T-cell (primary cell): ENCODE results near the gene DSCAML1. TPM values are rescaled to one million over a fixed set of nuclear protein-coding genes. Genes with fewer than 3 reads are reported as not detected.
A peak's percentile ranks its signal among the peaks of the same experiment; 100 is the strongest.

ENCODE experiments used
- ATAC-seq, 4 experiments: fragments of 200-7000 bp in 3 of 4; fragments of 150-1000 bp in 1 of 4; cut with Tn5 transposase; replicated peaks in 1 of 4; 1 replicate in 3 of 4; 2 replicates in 1 of 4; pipeline ENCODE4 v1.10.0; 2021; ENCODE audit warnings: moderate library complexity in 3 of 4, mild to moderate bottlenecking in 2 of 4, moderate number of reproducible peaks in 1 of 4
- CTCF ChIA-PET, 2 donors: fragments of 300-600 bp; sonication (Branson Sonifier 250); formaldehyde crosslinking; loops; one replicate each; lab custom pipeline; 2022; ENCODE audit warnings: antibody characterized with exemption in 2 of 2; lab: Charles Lee
- POLR2A ChIA-PET, 2 donors: fragments of 300-600 bp; sonication (Branson Sonifier 250); formaldehyde crosslinking; loops; one replicate each; lab custom pipeline; 2022; ENCODE audit warnings: antibody characterized with exemption in 2 of 2; lab: Charles Lee
- DNase-seq, 35 experiments: peaks; one replicate each; pipeline versions ENCODE4 v3.0.0 to v3.0.0-alpha.2; 2013 to 2023
- H3K27ac ChIP-seq: one replicate; pipeline ENCODE4 v1.5.1; 2013; ENCODE audit warnings: low read length
- H3K27me3 ChIP-seq, 2 experiments: replicated peaks in 1 of 2; 1 replicate in 1 of 2; 2 replicates in 1 of 2; pipeline versions ENCODE4 v1.6.1 to v1.7.0; 2013; ENCODE audit warnings: low read length in 1 of 2, mixed read lengths in 1 of 2; ENCODE audit not compliant: control insufficient read depth in 2 of 2, insufficient read depth in 2 of 2; ENCODE audit errors: extremely low read depth in 1 of 2
- H3K36me3 ChIP-seq, 2 donors: 1 replicate in 1 of 2; 2 replicates in 1 of 2; pipeline versions ENCODE4 v1.6.1 to v1.7.0; 2013; ENCODE audit warnings: low read length in 1 of 2; ENCODE audit not compliant: control insufficient read depth in 2 of 2, insufficient read depth in 1 of 2; ENCODE audit errors: extremely low read depth in 1 of 2
- H3K4me1 ChIP-seq, 2 experiments: 1 replicate in 1 of 2; 2 replicates in 1 of 2; pipeline versions ENCODE4 v1.6.1 to v1.7.0; 2013; ENCODE audit warnings: low read length in 2 of 2, mixed read lengths in 1 of 2; ENCODE audit not compliant: insufficient read depth in 2 of 2, control insufficient read depth in 1 of 2; ENCODE audit errors: extremely low read depth in 1 of 2
- H3K4me3 ChIP-seq, 2 donors: 1 replicate in 1 of 2; 2 replicates in 1 of 2; pipeline versions ENCODE4 v1.5.1 to v1.7.0; 2013; ENCODE audit warnings: mild to moderate bottlenecking in 2 of 2, low read length in 1 of 2, moderate library complexity in 1 of 2; ENCODE audit not compliant: control insufficient read depth in 1 of 2; ENCODE audit errors: extremely low read depth in 1 of 2
- H3K9me3 ChIP-seq: 2 replicates; pipeline ENCODE4 v1.7.0; 2013
- H3K27ac Mint-ChIP-seq, 2 donors: one replicate each; pipeline ENCODE4 v1.8.0; 2020 to 2021; ENCODE audit warnings: mild to moderate bottlenecking in 2 of 2, mixed read lengths in 2 of 2
- H3K27me3 Mint-ChIP-seq, 2 donors: one replicate each; pipeline ENCODE4 v1.8.0; 2021 to 2022; ENCODE audit warnings: mixed read lengths in 2 of 2
- H3K36me3 Mint-ChIP-seq: one replicate; pipeline ENCODE4 v1.8.0; 2021; ENCODE audit warnings: mixed read lengths
- H3K4me1 Mint-ChIP-seq, 3 donors: one replicate each; pipeline ENCODE4 v1.8.0; 2020 to 2022; ENCODE audit warnings: mixed read lengths in 3 of 3, mild to moderate bottlenecking in 1 of 3
- H3K4me3 Mint-ChIP-seq, 3 donors: one replicate each; pipeline ENCODE4 v1.8.0; 2020 to 2022; ENCODE audit warnings: mild to moderate bottlenecking in 3 of 3, mixed read lengths in 3 of 3, moderate library complexity in 3 of 3
- H3K9me3 Mint-ChIP-seq, 3 donors: one replicate each; pipeline ENCODE4 v1.8.0; 2020 to 2022; ENCODE audit warnings: mixed read lengths in 3 of 3
- WGBS: methylation state at CpG from one replicate; pipeline ENCODE4 v1.1.5; 2013; ENCODE audit warnings: missing lambda C conversion rate; ENCODE audit not compliant: insufficient coverage; 5-methylcytosine and 5-hydroxymethylcytosine counted together
- total RNA-seq, 35 experiments: library from RNA in 6 of 35; stranded (reverse) in 6 of 35; fragments of 120-200 nt in 1 of 35; gene quantifications; one replicate each; pipeline versions ENCODE4 v1.2.1 to v1.2.4 and lab custom pipeline; 2013 to 2026

DSCAML1 gene
- total RNA-seq, 5 donors from 2014 or later (not counting 1 experiment from before 2014, with no cell fraction given): 0.15 to 2.4 (median 0.96) TPM

GRCh38 chr11:117820516-117820915 is 23.5 kb upstream of the DSCAML1 start:
- no peak overlapping the region for H3K27ac ChIP-seq
- ATAC-seq: no peak
- H3K27me3 ChIP-seq: peaks cover 0 to 3% of the 10 kb centered on the region in 2 experiments
- peaks cover 58 to 67% (median 65%) of the 10 kb centered on the region in 3 donors for H3K4me1 Mint-ChIP-seq
- POLR2A ChIA-PET: interaction anchor here in 1 of 2 donors (0.5 kb wide), 1 partner anchor 558 kb away, joined by 3 read pairs; no protein-coding TSS in a partner anchor
- DNase-seq: no peak
- H3K9me3 Mint-ChIP-seq: no peaks in the 10 kb centered on the region
- H3K9me3 ChIP-seq: no peaks in the 10 kb centered on the region
- CTCF ChIA-PET: interaction anchor here in 1 of 2 donors (0.5 to 1.1 kb wide), 3 partner anchors 13 to 351 kb away, joined by 3 to 7 read pairs (median 4); no protein-coding TSS in a partner anchor
- H3K36me3 ChIP-seq: no peaks in the 10 kb centered on the region
- WGBS: 80% methylated on average over 1 of the region's 10 CpGs
- no peak overlapping the region for H3K27ac Mint-ChIP-seq
- no peaks in the 10 kb centered on the region for H3K36me3 Mint-ChIP-seq
- no peaks in the 10 kb centered on the region for H3K27me3 Mint-ChIP-seq
- H3K4me1 ChIP-seq: peaks cover 23 to 63% of the 10 kb centered on the region in 2 experiments
- no peak overlapping the region for H3K4me3 ChIP-seq
- no peak overlapping the region for H3K4me3 Mint-ChIP-seq

- no peaks in the 10 kb centered on the region for H3K9me3 Mint-ChIP-seq
- CTCF ChIA-PET: interaction anchor here (0.5 to 1.2 kb wide), 3 partner anchors 12 to 233 kb away, joined by 3 to 7 read pairs (median 4); no protein-coding TSS in a partner anchor
- H3K27ac Mint-ChIP-seq: peak overlapping the region; percentile 36 to 58
- H3K4me3 Mint-ChIP-seq: no peak overlapping the region
- H3K27ac ChIP-seq: no peak overlapping the region
- POLR2A ChIA-PET: no interaction called here
- DNase-seq (no peak), ATAC-seq (no peak)
- H3K4me3 ChIP-seq: no peak overlapping the region
- H3K4me1 ChIP-seq: peaks cover 25 to 68% of the 10 kb centered on the region in 2 experiments
- no peaks in the 10 kb centered on the region for H3K36me3 ChIP-seq
- no peaks in the 10 kb centered on the region for H3K36me3 Mint-ChIP-seq
- peaks cover 58 to 67% (median 65%) of the 10 kb centered on the region in 3 donors for H3K4me1 Mint-ChIP-seq
- no peaks in the 10 kb centered on the region for H3K27me3 Mint-ChIP-seq
- H3K9me3 ChIP-seq: no peaks in the 10 kb centered on the region
- peaks cover 0 to 3% of the 10 kb centered on the region in 2 experiments for H3K27me3 ChIP-seq
- 98% methylated on average over 7 of the region's 11 CpGs for WGBS
Measured at GRCh38 chr11:117820071-117820470, 23.1 kb upstream of the DSCAML1 start.

GRCh38 chr11:117819096-117820040 is 22.4 kb upstream of the DSCAML1 start:
- ChIA-PET CTCF (interaction anchor here (0.6 to 5.0 kb wide), 6 partner anchors 12 to 921 kb away, joined by 3 to 56 read pairs (median 4); no protein-coding TSS in a partner anchor), POLR2A (no interaction called here)
- Mint-ChIP-seq H3K27me3 (no peaks in the 10 kb centered on the region), H3K27ac (peak overlapping the region in 1 of 2 donors; percentile 36), H3K4me1 (peaks cover 58 to 67% (median 65%) of the 10 kb centered on the region in 3 donors), H3K9me3 (no peaks in the 10 kb centered on the region), H3K36me3 (no peaks in the 10 kb centered on the region), H3K4me3 (no peak overlapping the region)
- H3K27me3 ChIP-seq: peaks cover 0 to 3% of the 10 kb centered on the region in 2 experiments
- H3K27ac ChIP-seq: no peak overlapping the region
- H3K4me3 ChIP-seq: no peak overlapping the region
- no peak for DNase-seq
- no peaks in the 10 kb centered on the region for H3K36me3 ChIP-seq
- whole genome bisulfite sequencing: 71% methylated on average over 3 of the region's 10 CpGs
- H3K9me3 ChIP-seq: no peaks in the 10 kb centered on the region
- peaks cover 31 to 72% of the 10 kb centered on the region in 2 experiments for H3K4me1 ChIP-seq
- ATAC-seq: no peak

GRCh38 chr11:117818041-117818873 is 21.2 kb upstream of the DSCAML1 start:
- H3K27me3 Mint-ChIP-seq: no peaks in the 10 kb centered on the region
- H3K4me3 Mint-ChIP-seq: no peak overlapping the region
- peak overlapping the region; percentile 47 to 66 for H3K27ac Mint-ChIP-seq
- ATAC-seq: no peak
- Histone ChIP-seq H3K9me3 (no peaks in the 10 kb centered on the region), H3K36me3 (no peaks in the 10 kb centered on the region), H3K4me1 (peaks cover 27 to 66% of the 10 kb centered on the region in 2 experiments), H3K27me3 (peaks cover 0 to 3% of the 10 kb centered on the region in 2 experiments), H3K4me3 (no peak overlapping the region), H3K27ac (peak overlapping the region; percentile 39)
- 0% methylated on average over 1 of the region's 9 CpGs for WGBS
- no peaks in the 10 kb centered on the region for H3K9me3 Mint-ChIP-seq
- H3K36me3 Mint-ChIP-seq: no peaks in the 10 kb centered on the region
- H3K4me1 Mint-ChIP-seq: peaks cover 50 to 63% (median 62%) of the 10 kb centered on the region in 3 donors
- ChIA-PET POLR2A (interaction anchor here in 1 of 2 donors (0.7 kb wide), 1 partner anchor 528 kb away, joined by 12 read pairs; no protein-coding TSS in a partner anchor), CTCF (interaction anchor here (0.6 to 5.0 kb wide), 14 partner anchors 10 to 922 kb away, joined by 3 to 56 read pairs (median 4); no protein-coding TSS in a partner anchor)
- DNase-seq: peak in 4 of 35 experiments; percentile 12 to 68 (median 29)

GRCh38 chr11:117817368-117818040 is 20.5 kb upstream of the DSCAML1 start:
- peak overlapping the region; percentile 39 for H3K27ac ChIP-seq
- ATAC-seq: peak in 3 of 4 experiments; percentile 23 to 43 (median 35)
- 16% methylated on average over 11 of the region's 19 CpGs for WGBS

More at GRCh38 chr11:117817368-117818040, 20.5 kb upstream of the DSCAML1 start:
- DNase-seq: peak; percentile 42 to 92 (median 76)
- Histone ChIP-seq H3K27me3 (peaks cover 0 to 3% of the 10 kb centered on the region in 2 experiments), H3K36me3 (no peaks in the 10 kb centered on the region), H3K4me3 (no peak overlapping the region), H3K9me3 (no peaks in the 10 kb centered on the region), H3K4me1 (peaks cover 20 to 59% of the 10 kb centered on the region in 2 experiments)
- H3K4me1 Mint-ChIP-seq: peaks cover 45 to 58% (median 55%) of the 10 kb centered on the region in 3 donors
- peak overlapping the region; percentile 47 to 66 for H3K27ac Mint-ChIP-seq
- peak overlapping the region in 1 of 3 donors; percentile 56 for H3K4me3 Mint-ChIP-seq
- CTCF ChIA-PET: interaction anchor here (0.6 to 5.0 kb wide), 19 partner anchors 9 to 1079 kb away, joined by 3 to 56 read pairs (median 4); no protein-coding TSS in a partner anchor
- H3K9me3 Mint-ChIP-seq: no peaks in the 10 kb centered on the region
- H3K36me3 Mint-ChIP-seq: no peaks in the 10 kb centered on the region
- H3K27me3 Mint-ChIP-seq: no peaks in the 10 kb centered on the region
- POLR2A ChIA-PET: interaction anchor here in 1 of 2 donors (0.7 kb wide), 2 partner anchors 529 to 775 kb away, joined by 4 to 12 read pairs; no protein-coding TSS in a partner anchor
